Globus pallidus (tissue), 1 donor: ENCODE results near the gene EBPL.

Experiments used
- DNase-seq: peaks from one replicate; pipeline ENCODE4 v3.0.0-alpha.2; 2015; ENCODE audit warnings: low spot score

EBPL gene

GRCh38 chr13:49676581-49677298, 14.5 kb downstream of the EBPL start:
- no peak for DNase-seq

GRCh38 chr13:49670828-49671227, 20.5 kb downstream of the EBPL start:
- no peak for DNase-seq

GRCh38 chr13:49669735-49670309, 21.5 kb downstream of the EBPL start:
- DNase-seq: peak; percentile 72

GRCh38 chr13:49667773-49668172, 23.5 kb downstream of the EBPL start:
- DNase-seq: no peak

GRCh38 chr13:49664606-49665005, 26.7 kb downstream of the EBPL start:
- DNase-seq: no peak

GRCh38 chr13:49657241-49657641, 34.0 kb downstream of the EBPL start:
- peak; percentile 16 for DNase-seq

GRCh38 chr13:49655906-49656305, 35.4 kb downstream of the EBPL start:
- no peak for DNase-seq

GRCh38 chr13:49654011-49654410, 37.3 kb downstream of the EBPL start:
- no peak for DNase-seq

GRCh38 chr13:49653478-49653877, 37.8 kb downstream of the EBPL start:
- DNase-seq: no peak

- DNase-seq: no peak
Measured at GRCh38 chr13:49652355-49653305, 38.7 kb downstream of the EBPL start.

GRCh38 chr13:49651570-49652354, 39.5 kb downstream of the EBPL start:
- no peak for DNase-seq

- no peak for DNase-seq
Measured at GRCh38 chr13:49649963-49650312, 41.3 kb downstream of the EBPL start.

GRCh38 chr13:49649244-49649962, 41.9 kb downstream of the EBPL start:
- DNase-seq: no peak

GRCh38 chr13:49646688-49647087, 44.6 kb downstream of the EBPL start:
- DNase-seq: no peak

- no peak for DNase-seq
Measured at GRCh38 chr13:49645451-49645850, 45.8 kb downstream of the EBPL start.

GRCh38 chr13:49643035-49643646, 48.1 kb downstream of the EBPL start:
- DNase-seq: no peak

- peak; percentile 46 for DNase-seq
Measured at GRCh38 chr13:49641801-49642291, 49.4 kb downstream of the EBPL start.

GRCh38 chr13:49638744-49639072, 52.6 kb downstream of the EBPL start:
- no peak for DNase-seq

GRCh38 chr13:49638030-49638743, 53.1 kb downstream of the EBPL start:
- DNase-seq: no peak

GRCh38 chr13:49636705-49637104, 54.6 kb downstream of the EBPL start:
- no peak for DNase-seq
